T-helper 2 cell (primary cell): Measurements from ENCODE around the gene SLC6A2.

ENCODE experiments used
- DNase-seq, 5 experiments: peaks; one replicate each; pipeline versions ENCODE4 v3.0.0 to v3.0.0-alpha.2; 2012 to 2022

Gene SLC6A2

DNA sequence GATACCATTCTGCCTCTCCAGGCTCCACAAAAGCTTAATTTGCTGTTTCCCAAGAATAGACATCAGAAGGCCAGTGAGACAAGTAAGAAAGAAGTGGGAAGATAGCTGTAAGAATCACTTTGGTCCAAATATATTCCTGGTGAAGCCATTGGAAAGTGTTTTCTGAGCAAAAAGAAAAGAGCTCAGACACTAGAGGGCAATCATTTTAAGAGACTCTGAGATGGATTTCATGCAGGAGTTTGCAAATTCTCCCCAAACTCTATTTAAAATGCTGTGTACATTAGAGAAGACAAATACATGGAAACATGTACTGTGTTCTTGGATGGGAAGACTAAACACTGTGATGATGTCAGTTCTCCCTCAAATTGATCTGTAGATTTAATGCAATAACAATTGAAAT, 8.0 kb upstream of the SLC6A2 start:
- DNase-seq = no peak

DNA sequence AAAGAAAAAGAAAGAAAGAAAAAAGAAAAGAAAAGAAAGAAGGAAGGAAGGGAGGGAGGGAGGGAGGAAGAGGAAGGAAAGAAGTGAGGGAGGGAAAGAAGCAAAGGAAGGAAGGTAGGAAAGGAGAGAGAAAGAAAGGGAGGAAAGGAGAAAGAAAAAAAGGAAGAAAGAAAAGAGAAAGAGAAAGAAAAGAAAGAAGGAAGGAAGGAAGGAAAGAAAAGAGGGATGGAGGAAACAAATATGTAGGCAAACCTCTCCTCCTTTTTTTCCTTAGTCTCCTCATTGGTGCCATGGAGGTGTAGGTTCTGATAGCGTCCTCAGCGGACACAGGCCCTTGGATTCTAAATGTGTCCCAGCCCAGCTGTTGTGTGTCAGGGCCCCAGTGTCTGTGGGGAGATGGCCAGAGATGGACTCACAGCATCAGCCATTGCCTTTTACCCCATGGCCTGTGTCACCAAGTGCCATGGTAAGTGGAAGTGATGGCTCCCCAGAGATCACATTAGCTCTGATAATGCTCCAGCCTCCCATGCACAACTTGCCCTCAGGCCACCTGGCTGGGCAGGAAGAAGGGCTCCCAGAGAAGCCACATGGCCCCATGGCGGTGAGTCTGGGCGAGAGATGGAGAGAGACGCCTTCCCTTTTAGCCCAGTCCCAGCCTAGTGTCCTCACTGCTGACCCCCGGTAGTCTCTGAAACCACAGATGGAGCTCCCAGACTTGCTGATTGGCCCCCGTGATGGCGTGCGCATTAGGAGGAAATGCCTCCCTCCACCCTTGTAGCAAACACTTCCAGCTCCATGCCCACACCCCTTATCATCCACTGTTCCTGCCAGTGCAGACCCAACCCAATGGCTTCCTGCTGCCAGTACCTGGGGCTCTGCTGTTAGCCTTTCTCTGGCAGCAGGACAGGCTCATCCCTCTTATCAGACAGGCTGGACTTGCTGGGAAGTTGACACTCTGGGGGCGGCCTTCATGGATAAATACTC, 3.7 kb upstream of the SLC6A2 start:
- DNase-seq = no peak

DNA sequence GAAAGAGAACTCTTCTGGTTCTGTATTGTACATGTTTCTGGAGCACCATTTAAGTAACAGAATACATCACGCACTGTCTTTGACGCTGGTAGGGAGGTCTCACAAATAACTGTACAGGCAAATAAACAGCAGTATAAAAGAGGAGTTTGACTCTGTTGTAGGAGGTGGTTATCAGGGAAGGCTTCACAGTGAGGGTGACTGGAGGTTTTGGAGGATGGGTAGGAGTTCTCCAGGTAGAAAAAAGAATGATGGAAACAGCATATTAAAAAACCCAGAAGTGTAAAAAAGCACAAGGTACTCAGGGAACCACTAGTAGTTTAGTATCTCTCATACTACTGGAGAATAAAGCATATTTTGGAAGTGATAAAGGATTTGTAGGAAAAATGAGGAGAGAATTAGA, 2.7 kb upstream of the SLC6A2 start:
- DNase-seq = no peak

- DNase-seq = no peak
Measured at GRCh38 chr16:55655381-55655896, 349 bp upstream of the SLC6A2 start.

DNA sequence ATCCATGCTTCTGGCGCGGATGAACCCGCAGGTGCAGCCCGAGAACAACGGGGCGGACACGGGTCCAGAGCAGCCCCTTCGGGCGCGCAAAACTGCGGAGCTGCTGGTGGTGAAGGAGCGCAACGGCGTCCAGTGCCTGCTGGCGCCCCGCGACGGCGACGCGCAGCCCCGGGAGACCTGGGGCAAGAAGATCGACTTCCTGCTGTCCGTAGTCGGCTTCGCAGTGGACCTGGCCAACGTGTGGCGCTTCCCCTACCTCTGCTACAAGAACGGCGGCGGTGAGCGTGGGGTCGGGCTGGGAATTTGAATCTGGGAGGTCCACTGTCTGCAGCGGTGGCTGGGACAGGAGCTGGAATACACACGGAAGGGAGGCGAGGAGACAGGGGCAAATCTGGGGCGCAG, 904 bp downstream of the SLC6A2 start:
- DNase-seq = no peak

DNA sequence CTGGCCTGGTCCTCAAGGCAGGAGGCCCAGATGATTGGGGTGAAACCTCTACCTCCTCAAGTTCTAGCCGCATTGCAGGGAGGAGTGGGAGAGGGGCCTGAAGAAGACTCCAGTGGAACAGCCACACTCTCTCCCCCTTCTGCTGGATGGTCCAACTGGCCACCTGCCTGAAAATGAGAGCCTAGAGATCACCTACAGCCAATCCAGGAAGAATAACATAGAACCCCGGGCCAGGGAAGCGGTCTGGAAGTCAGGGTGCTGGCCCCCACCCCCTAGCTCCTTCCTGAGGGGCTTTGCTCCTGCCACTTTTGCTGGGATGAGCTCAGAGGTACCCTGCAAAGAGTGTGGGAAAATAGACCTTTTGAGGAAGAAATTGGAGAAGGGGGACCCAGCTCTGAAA, 1.8 kb downstream of the SLC6A2 start:
- DNase-seq = no peak

GRCh38 chr16:55658898-55659420, 3.2 kb downstream of the SLC6A2 start:
- no peak for DNase-seq

DNA sequence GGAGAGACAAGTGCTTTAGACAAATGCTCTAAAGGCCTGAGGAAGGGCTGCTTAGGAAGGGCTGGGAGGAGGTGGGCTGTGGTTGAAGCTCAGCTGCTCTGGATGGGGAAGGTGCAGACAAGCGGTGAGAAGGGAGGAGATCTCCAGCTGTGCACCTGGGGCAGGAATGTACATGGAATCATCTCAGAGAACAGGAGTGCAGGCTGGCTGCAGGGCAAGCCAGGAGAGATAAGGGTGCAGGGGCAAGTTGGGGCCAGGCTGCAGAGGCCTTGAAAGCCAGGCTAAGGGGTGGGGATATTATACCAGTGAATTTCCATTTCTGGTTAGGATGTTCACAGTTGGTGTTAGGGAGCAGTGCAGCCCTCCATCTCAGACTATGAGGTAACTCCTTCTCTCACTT, 4.2 kb downstream of the SLC6A2 start:
- no peak for DNase-seq

DNA sequence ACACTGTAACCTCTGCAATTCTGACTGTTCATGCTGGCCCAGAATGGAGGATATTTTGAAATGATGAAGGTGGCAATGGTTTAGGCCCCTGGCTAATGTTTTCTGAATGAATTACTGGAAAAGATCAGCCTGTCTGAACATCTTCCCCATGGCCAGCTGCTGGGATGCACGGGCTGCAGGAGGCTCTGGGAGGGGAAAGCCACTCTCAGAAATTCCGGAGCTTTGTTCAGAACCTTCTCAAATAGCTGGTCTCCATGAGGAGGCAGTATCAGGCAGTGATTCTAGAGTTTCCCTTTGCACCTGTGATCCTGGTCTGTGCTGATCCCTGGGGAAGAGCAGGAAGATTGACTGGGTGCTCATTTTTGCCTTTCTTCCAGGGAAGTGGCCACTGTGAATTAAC, 5.0 kb downstream of the SLC6A2 start:
- DNase-seq = no peak

- no peak for DNase-seq
Measured at GRCh38 chr16:55661941-55662643, 6.3 kb downstream of the SLC6A2 start.

GRCh38 chr16:55662644-55663031, 6.8 kb downstream of the SLC6A2 start:
- no peak for DNase-seq

DNA sequence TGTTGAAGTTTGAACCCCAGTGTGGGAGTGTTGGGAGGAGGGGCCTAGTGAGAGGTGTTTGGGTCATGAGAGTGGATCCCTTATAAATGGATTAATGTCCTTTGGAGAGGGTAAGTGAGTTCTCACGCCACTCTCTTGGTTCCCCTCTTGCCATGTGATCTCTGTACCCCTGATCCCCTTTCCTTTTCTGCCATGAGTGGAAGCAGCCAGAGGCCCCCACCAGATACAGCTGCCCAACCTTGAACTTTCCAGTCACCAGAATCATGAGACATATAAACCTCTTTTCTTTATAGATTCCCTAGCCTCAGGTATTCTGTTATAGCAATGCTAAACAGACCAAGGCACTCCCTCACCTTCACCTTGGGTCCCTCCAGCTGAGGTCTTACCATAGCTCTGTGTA, 7.4 kb downstream of the SLC6A2 start:
- no peak for DNase-seq

GRCh38 chr16:55663765-55664677, 8.2 kb downstream of the SLC6A2 start:
- no peak for DNase-seq

- DNase-seq = no peak
Measured at GRCh38 chr16:55664786-55665407, 9.1 kb downstream of the SLC6A2 start.

DNA sequence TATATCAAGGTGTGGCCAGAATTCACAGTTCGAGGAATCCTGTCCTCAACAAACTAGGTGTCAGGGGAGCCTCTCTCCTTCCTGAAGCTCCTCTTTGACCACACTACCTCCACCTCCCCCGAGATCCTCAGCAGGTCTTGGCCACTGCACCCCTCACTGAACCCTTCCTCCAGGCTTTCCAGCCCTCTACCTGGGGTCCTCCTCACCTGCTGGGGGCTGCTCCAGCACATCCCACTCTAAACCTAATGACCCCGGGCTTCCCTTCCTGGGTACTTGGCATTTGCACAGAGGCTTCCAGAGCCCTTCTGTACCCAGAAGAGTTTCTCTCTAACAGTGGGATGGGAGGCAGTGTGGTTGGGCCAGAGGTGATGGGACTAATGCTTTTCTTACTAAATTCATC, 9.7 kb downstream of the SLC6A2 start:
- DNase-seq = no peak

DNA sequence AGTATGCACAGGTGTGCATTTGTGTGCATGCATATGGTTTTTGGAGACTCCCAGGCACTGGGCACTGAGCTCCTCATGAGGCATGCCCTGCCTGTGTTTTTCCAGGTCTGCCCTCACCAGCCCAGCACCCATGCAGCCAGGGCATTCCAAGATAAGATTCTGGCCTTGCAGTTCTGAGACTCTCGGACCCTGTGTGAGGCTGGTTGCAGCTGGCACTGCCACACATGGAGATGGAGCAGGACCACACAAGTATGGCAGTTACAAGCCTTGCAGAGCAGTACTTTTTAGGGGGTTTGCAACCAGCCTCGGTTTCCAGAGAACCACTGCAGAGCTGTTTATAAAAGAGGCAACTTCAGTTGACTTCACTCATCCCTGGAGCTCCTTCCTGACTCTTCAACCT, 10.2 kb downstream of the SLC6A2 start:
- DNase-seq = no peak

DNA sequence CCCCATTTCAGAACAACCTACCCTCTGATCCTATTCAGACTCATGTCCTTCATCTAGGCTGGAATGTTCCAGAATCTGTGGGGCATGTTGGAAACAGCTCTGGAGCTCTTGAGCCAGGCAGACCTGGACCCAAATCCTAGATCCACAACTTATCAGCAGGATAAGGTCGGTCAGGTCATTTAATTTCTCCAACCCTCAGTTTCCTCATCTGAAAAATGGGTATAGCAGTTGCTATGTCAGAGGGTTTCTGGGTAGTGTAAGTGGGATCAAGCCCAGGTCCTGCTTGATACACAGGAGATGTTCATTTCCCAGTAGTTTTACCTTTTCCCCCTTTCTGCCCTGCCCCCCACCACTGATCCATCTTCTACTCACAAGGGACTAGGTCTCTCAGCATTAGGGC, 12.0 kb downstream of the SLC6A2 start:
- no peak for DNase-seq

GRCh38 chr16:55668340-55669281, 12.8 kb downstream of the SLC6A2 start:
- no peak for DNase-seq

DNA sequence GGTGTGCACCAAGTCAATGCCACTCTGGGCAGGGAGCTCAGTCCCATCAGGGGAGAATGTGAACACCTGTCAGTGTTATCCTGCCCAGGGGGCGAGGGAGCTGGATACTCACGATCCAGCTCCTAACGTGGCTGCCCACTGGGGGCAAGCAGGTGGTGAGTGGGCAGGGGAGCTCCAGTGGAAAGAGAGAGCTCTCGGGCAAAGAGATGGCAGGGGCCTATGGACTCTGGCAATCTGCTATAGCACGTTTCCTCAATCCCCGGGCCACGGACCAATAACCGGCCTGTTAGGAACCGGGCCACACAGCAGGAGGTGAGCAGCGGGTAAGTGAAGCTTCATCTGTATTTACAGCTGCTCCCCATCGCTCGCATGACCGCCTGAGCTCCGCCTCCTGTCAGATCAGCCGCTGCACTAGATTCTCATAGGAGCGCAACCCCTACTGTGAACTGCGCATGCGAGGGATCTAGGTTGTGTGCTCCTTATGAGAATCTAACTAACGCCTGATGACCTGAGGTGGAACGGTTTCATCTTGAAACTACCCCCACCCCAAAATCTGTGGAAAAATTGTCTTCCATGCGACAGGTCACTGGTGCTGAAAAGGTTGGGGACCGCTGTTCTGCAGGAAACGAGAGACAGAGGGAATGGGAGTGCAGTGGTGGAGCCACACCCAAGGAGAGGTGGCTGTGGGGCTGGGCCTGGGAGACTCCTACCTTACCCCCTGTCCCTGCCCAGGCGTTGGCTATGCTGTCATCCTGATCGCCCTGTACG, 15.6 kb downstream of the SLC6A2 start:
- DNase-seq = no peak

GRCh38 chr16:55671974-55672280, 16.1 kb downstream of the SLC6A2 start:
- DNase-seq = no peak
